Ovary (tissue), 3 donors: Measurements from ENCODE around the gene GPR173.

Experiments used
- CTCF ChIP-seq, 3 donors: fragments of 450-650 bp in 2 of 3; fragments of 200-600 bp in 1 of 3; IDR thresholded peaks; one replicate each; pipeline versions ENCODE4 v1.5.1 to v1.8.0; 2016 to 2022; ENCODE audit warnings: antibody characterized with exemption in 3 of 3, mild to moderate bottlenecking in 1 of 3
- EP300 ChIP-seq: sonication (generic); formaldehyde crosslinking; IDR thresholded peaks from one replicate; pipeline ENCODE4 v1.6.1; 2017; ENCODE audit warnings: antibody characterized with exemption
- POLR2A ChIP-seq: fragments of 450-650 bp; IDR thresholded peaks from one replicate; pipeline ENCODE4 v1.6.1; 2017; ENCODE audit warnings: antibody characterized with exemption, mild to moderate bottlenecking, moderate library complexity
- donor health status: DM: no; HTN: no; CAD: no.

- TF ChIP-seq CTCF (IDR thresholded peaks at IDR 0.05) (no peak), POLR2A (no peak), EP300 (no peak)
These were observed 37.2 kb downstream of the GPR173 start for GRCh38 chrX:53085661-53086229.
